HG03066 (cell line): Measurements from ENCODE around the gene NAXD.
"Not testable (repeated sequence)": the region's sequence is repeated elsewhere in the genome, so short reads cannot be mapped to it uniquely, and the experiment has no call there.

Experiments
- ATAC-seq: cut with Tn5 transposase; IDR thresholded peaks from one replicate; pipeline ENCODE4 v1.9.1; 2021; ENCODE audit warnings: low read depth; ENCODE audit not compliant: unreplicated experiment

NAXD gene

DNA sequence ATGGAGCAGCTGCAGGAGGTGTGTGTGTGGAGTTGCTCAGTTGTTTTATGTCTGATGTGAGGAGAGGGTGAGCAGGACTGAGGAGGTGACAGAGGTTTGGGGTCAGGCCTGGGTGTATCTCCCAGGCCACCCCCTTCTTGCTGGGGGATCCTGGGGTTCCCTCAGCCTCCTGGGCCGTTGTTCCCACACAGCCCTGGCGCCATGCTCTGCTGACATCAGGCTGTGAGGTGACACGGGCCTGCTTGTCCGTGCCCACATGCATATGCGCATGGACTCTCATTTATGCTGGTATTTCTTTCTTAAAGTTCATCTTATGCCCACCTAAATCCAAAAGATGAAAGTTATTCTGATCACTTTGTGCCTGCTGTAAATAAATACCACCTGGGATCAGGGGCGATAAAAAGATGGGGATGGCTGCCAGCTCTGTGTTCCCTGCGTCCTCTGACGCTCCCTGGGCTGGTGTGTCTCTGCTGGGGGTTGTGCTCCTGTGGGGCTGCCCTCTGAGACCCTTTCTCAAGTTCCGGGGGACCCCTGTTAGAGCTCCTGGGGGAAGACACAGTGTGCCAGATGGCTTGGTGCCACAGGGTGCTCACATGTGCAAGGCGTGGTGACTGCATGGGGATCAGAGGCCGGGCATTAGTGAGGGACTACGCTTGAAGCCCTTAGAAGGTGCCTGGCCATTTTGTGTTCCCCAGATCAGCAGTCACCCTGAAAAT lies 12.6 kb downstream of the NAXD start:
- no peak for ATAC-seq

DNA sequence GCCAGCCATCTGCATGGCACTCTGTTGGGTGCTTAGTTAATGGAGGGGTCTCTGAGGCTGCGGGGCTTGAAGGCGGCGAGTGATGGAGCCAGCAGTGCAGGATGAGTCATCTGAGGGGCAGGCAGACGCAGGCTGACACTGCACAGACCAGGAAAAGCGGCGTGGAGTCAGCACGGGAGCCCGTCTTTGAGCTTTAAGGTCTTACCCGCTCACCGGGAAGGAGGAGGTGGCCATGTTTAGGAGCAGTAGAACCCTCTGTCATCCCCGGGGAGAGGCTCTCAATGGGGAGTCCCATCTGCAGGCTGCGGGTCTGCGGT lies 13.1 kb downstream of the NAXD start:
- no peak for ATAC-seq

DNA sequence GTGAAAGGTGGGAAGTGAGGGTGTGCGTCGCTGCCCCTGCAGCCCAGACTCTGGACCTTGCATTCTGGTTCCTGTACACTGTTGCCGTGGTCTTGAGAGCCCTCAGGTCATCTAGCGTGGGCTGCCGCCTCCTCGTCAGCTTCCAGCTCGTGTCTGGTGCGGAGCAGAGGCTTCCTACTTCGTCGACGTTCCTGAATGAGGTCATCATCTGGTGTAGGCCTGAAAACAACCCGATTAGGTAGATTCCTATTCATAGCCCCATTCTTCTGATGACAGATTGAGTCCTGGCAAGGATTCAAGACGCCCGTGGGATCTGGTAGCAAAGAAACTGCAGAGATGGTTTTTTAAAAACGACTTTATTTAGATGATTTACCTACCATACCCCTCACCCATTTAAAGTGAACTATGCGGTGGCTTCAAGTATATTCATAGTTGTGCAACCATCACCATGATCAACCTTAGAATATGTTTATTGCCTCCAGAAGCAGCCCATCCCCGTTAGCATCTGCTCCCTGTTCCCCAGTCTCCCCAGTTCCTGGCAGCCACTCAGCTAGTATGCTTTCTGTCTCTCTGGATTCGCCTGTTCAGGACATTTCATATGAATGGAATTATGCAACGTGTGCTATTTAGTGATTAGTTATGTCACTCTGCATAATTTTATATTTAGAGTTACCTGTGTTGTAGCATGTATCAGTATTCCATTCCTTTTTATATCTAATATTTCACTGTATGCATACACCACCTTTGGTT lies 13.8 kb downstream of the NAXD start:
- ATAC-seq: no peak

DNA sequence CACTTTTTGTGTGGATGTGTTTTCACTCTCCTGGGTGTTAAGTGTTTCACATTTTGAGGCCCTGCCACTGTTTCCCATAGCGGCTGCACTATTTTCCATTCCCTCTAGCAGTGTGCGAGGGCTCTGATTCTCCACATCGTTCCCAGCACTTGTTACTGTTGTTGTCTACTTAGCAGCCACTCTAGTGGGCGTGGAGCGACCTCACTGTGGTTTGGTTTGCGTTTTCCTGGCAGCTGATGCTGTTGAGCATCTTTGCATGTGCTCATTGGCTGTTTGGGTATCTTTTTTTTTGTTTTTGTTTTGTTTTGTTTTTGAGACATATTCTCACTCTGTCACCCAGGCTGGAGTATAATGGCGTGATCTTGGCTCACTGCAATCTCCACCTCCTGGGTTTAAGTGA lies 14.4 kb downstream of the NAXD start:
- ATAC-seq: no peak

DNA sequence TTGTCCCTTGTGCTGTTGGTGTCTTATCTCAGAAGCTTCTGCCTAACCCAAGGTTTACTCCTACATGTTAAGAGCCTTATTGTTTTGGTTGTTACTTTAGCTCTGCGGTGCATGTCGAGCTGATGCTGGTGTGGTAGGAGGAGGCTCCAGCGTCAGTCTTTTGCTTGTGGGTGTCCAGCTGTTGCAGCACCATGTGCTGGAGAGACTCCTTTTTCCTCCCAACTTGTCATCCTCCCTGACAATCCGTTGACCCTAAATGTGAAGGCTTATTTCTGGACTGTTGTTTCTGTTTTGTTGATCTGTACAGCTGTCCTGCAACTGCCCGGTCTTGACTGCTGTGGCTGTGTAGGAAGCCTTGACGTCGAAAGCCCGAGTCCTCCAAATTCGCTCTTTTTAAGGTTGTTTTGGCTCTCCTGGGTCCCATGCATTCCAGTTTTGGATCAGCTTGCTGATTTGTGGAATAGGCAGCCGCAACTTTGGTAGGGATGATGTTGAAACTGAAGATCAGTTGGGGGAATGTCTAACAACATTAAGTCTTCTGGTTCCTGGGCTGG lies 15.3 kb downstream of the NAXD start:
- ATAC-seq: no peak

DNA sequence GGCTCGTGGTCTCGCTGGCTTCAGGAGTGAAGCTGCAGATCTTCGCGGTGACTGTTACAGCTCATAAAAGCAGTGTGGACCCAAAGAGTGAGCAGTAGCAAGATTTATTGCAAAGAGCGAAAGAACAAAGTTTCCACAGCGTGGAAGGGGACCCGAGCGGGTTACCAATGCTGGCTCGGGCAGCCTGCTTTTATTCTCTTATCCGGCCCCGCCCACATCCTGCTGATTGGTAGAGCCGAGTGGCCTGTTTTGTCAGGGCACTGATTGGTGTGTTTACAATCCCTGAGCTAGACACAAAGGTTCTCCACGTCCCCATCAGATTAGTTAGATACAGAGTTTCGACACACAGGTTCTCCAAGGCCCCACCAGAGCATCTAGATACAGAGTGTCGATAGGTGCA lies 16.9 kb downstream of the NAXD start:
- not testable (repeated sequence) for ATAC-seq

DNA sequence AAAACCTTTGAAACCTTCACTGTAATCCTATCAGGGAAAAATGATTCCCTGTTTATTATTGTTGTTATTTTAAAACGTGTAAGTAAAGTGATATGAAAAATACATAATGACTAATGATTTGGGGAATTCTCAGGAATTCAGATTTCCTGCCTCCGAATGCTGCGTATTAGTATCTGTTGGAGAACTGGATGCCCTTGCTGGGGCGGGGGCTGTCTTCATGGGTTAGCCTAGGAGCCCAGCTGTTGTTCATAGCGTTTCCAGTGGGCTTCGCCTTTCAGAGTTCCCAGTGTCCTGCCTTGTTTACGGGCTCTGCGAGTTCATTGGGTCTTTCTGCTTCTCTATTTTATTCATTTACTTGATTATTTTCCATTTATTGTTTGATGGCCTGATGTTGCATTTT lies 18.4 kb downstream of the NAXD start:
- no peak for ATAC-seq

DNA sequence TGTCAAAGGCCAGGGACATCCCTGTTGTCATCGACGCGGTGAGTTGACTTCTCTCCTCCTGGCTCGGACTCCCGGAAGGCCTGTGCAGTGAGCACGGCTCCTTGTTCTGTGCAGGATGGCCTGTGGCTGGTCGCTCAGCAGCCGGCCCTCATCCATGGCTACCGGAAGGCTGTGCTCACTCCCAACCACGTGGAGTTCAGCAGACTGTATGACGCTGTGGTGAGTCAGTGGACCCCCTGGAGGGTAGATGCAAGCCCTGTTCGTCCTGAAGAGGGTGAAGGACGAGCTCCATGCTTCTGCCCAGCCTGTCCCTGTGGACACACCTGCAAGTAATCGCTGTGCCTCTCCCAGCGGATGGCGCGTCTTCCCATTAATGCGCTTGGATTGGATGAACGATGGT lies 19.2 kb downstream of the NAXD start:
- no peak for ATAC-seq

DNA sequence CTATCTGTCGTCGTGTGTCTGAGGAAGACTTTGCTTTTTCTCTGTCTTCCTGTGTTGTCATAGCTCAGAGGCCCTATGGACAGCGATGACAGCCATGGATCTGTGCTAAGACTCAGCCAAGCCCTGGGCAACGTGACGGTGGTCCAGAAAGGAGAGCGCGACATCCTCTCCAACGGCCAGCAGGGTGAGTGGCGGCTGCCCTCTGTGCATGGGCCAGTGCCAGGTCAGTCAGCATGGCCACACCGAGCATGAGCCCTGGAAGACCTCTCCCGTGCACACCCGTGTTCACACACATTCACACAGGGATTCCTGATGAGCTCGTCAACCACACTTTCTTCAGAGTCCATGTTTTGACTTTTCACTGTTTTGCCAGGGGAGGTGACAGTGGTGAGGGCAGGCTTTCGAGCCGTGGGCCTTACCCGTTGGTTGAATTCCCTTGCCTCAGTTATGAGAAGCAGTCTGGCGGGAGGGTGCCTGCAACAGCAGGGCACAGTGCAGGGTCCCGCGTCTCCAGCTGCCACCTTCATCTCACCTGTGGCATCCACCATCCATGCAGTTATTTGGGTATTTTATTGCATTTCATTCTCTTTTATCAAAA lies 20.2 kb downstream of the NAXD start:
- ATAC-seq: no peak

DNA sequence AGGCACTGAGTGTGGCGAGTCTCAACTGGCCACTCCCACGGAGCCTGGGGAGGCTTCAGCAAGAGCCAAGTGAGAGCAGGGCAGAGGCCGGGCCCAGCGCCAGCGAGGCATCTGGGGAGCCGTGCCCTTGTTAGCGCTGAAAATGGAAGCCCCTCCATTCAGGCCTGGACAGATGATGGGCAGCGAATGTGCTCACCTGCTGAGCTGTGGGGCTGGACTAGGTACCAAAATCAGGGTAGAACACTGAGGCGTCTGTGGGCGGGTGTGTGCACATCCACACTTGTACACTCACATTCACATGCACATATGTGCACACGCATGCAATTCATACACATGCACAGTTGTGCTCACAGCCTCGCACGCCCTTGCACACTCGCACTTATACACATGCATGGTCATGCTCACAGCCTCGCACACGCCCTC lies 20.7 kb downstream of the NAXD start:
- ATAC-seq: no peak

DNA sequence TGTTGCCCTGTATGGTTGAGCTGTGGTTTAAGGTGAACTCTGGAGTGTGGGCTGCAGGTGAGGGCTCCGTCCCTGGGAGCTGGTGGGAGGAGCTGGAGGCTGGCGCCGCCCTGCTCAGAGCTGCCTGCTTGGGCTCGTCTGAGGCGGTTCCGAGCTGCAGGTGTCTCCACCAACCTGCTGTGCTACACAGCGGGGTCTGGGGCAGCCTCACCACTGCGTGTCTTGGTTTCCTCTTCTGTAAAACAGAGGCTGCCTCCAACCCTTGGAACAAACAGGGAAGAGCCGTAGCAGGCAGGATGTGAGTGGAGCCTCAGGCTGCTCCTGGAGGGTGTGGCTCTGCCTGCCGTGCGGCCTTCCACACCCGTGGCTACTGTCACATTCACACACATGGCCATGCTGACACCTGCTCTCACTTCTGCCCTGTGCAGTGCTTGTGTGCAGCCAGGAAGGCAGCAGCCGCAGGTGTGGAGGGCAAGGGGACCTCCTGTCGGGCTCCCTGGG lies 21.4 kb downstream of the NAXD start:
- ATAC-seq: no peak

DNA sequence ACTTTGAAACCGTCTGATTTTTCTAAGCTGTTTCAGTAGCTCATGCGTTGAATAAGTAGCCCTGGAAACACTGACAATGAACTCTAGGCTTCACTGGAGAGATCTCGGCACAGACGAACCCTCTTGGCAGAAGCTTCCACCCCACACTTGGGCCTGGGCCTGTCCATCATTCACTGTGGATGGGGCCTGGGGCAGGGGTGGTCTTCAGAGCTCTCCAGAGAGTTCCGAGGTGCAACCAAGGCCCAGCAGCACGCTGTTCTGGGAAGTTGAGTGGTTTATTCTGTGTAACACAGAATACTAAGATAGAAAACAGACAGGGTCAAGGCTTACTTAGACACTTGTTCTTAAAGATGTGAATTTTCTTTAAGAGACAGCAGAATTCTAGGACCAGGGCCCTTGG lies 21.9 kb downstream of the NAXD start:
- ATAC-seq: no peak

DNA sequence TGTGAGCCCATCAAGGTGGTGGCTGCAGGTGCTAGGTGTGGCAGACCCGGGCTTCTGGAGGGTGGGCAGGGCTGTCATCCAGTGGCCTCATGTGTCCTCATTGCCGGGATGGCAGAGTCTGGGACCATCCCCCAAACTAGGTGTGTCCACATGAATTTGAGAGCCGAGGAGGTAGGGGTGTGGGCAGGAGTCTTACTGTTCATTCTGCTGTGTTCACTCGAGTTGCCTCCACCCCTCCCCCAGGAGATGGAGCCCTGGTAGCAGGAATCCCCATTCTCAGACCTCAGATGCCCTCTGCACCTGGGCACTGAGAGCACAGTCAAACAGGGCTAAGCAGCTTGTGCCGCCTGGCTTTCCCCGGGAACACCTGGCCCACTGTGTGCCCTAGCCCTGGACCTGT lies 22.4 kb downstream of the NAXD start:
- ATAC-seq: no peak

DNA sequence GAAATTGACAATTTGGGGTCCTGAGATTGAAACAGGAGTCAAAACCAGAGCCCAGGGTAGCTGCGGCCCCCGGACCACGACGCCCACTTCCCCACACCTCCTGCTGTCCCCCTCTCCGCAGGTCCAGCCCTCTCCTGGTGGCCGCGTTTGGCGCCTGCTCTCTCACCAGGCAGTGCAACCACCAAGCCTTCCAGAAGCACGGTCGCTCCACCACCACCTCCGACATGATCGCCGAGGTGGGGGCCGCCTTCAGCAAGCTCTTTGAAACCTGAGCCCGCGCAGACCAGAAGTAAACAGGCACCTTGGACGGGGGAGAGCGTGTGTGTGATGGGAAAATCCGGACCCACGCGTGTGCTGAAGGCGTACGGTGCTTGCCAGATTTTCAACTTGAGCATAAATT lies 22.9 kb downstream of the NAXD start:
- no peak for ATAC-seq

DNA sequence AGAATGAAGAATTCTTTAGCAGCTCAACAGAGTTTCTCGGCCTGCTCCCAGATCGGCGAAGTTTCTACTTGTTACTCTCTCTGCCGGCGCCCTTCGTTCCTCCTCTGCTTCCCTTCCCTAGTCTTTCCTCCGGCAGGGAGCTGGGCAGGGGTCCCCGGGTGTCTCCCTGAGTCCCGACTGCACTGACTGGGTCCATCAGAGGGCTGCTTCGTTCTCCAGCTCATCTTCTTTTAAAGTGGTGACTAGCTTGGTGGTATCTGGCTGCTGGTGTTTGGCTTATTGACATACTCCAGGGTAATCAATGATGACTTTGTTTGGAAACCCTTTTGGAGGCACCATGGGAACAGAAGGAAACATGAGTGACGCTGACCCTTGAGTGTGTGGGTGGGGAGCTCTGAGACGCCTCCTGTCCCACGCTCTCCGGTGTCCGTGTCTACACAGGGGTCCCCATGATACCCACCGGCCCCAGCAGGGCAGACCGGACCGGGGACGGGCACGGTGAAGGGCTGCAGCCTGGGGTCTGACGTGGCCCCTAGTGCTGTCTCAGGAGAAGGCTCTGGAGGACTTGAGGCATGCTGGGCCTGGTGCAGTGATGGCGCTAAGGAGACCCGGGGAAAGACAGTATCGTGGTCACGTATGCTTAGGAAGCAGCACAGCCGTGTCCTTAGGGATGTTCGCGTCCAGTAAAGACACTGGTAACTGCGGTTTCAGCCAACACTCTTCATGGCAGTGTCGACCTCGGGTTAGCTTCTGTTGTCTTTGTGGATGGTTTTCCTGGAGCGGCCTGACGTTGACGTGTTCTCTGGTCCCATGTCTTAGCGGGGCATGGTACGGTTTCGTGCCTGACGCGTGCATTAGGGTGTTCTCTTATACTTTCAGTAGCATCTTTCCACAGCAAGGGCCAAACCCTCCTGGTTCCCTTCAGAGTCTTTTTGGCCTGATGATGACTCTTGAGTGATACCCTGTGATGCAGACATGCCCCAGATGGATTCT lies 23.8 kb downstream of the NAXD start:
- no peak for ATAC-seq

DNA sequence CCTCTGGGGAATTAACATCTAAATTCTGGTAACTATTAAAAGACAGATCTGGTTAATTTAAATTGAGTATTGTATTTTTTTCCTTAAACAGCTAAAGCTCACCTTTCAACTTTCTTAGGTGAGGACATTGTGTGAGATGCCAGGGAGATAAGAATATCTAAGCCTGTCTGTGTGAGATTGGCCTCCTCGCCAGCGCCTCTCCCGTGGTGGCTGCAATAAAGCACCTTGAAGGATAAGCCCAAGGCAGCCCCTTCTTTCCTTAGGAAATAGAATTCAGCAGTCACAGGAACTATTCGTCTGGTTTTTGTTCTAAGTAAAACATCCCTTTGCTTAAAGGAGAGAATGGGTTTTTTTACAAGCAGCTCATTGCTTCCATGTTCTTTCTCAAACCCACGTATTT lies 24.6 kb downstream of the NAXD start:
- no peak for ATAC-seq

DNA sequence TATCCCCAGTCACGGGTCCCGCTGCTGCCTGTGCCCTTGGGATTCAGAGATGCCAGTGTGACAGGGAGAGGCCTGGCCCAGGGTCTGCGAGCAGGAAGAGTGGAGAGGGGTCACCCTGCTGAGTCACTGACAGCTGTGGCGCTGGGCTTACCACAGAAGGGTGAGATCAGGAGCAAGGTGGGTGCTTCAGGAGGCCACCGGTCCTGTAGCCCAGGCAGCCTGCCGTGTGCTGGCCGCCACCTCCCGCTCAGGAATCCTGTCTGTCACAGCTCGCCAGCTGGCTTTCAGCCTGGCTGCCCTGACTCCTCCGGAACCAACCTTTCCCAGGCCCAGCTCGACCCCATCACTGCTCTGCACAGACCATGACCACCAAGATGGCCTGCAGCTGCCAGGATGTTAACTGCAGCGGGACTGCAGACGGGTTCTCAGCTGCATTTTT lies 25.3 kb downstream of the NAXD start:
- no peak for ATAC-seq

DNA sequence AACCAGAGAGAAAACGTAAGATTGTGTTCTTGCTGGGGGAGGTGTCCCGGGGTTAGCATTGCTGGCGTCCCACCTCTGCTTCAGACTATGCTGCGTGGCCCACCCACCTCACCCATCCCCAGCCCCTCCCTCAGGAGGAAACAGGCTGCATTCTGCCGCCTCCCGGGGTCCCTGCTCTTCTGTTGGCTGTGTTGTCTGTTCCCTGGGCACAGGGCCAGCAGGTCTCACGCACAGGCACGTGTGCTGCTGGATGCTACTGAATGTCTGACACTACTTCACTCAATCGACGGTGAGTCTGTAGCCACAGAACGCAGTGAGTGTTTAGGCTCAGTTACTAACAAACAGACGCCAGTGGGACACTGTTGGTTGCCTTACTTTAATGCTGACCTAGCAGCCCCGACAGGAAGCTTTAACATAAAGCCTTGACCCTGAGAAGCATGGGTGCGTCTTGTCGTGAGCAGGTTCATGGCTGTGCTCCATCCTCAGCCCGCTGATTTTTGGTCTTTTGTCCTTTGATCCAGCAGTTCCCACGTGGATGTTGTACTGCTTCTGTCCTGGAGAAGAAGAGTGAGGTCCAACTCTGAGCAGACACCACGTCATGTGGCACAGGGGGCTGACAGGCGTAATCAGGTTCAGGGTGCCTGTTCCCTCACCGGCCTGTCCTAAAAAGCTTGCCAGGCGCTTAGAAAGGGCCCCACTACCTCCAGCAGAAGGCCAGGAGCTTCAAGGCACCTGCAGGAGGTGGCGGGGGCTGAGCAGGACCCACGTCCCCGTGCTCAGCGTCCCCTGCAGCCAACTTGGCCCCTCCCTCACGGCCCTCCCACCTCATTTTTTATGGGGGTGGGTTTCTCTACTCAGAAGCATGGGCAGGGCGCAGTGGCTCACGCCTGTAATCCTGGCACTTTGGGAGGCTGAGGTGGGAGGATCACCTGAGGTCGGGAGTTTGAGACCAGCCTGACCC lies 26.0 kb downstream of the NAXD start:
- no peak for ATAC-seq

DNA sequence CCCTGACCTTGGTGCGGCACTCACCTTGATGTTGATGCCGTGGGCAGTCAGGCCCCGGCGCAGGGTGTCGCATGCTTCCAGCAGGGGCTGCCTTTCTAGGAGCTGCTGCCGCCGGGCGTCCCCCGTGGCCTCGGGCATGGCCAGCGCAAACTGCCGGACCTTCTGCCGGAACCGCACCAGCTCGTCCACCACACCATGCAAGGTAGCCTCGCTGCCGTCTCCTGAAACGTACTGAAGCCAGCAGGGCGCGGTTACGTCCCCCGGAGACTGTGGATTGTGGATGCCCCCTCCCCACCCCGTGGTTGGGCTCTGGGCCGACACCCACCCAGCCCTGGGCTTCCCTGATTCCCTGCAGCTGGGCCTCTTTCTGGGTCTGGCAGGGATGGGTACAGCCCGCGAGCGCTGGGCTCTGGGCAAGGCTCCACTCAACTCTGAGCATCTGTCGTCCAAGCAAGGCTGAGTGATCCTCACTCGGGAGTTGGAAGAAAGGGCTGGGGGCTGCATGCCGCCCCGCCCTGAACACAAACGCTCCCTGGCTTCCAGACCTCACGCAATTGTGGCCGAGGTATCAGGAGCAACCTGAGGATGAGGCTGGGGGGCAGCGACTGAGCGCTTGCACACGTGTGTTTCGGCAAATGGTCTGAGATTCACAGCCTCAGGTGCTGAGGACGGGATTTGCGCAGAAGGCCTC lies 27.1 kb downstream of the NAXD start:
- no peak for ATAC-seq
